Fibroblast of skin of left biceps (primary cell): ENCODE data around the gene CDKN2AIPNL.
"Not testable (repeated sequence)": the region's sequence is repeated elsewhere in the genome, so short reads cannot be mapped to it uniquely, and the experiment has no call there.

ENCODE experiments used
- DNase-seq, 2 experiments: peaks; one replicate each; pipeline ENCODE4 v3.0.0-alpha.2; 2013; ENCODE audit warnings: low read depth in 2 of 2

CDKN2AIPNL gene

GRCh38 chr5:134437847-134438581 is 26.3 kb upstream of the CDKN2AIPNL start:
- peak in 1 of 2 experiments; percentile 42 for DNase-seq

- no peak for DNase-seq
These were observed 25.7 kb upstream of the CDKN2AIPNL start for GRCh38 chr5:134437340-134437846.

GRCh38 chr5:134436523-134437339 is 25.1 kb upstream of the CDKN2AIPNL start:
- peak; percentile 46 to 58 for DNase-seq

- DNase-seq = no peak
These were observed 23.9 kb upstream of the CDKN2AIPNL start for GRCh38 chr5:134435560-134435959.

- no peak for DNase-seq
These were observed 21.1 kb upstream of the CDKN2AIPNL start for GRCh38 chr5:134432677-134433359.

GRCh38 chr5:134432174-134432573 is 20.5 kb upstream of the CDKN2AIPNL start:
- DNase-seq = no peak

- DNase-seq = no peak
These were observed 18.4 kb upstream of the CDKN2AIPNL start for GRCh38 chr5:134430001-134430569.

GRCh38 chr5:134427540-134428041 is 15.9 kb upstream of the CDKN2AIPNL start:
- DNase-seq = no peak

- DNase-seq = no peak
These were observed 14.7 kb upstream of the CDKN2AIPNL start for GRCh38 chr5:134426361-134426760.

- DNase-seq = no peak
These were observed 11.7 kb upstream of the CDKN2AIPNL start for GRCh38 chr5:134423376-134423775.

GRCh38 chr5:134422791-134423365 is 11.2 kb upstream of the CDKN2AIPNL start:
- no peak for DNase-seq

- not testable (repeated sequence) for DNase-seq
These were observed 9.4 kb upstream of the CDKN2AIPNL start for GRCh38 chr5:134421038-134421437.

- DNase-seq = no peak
These were observed 8.7 kb upstream of the CDKN2AIPNL start for GRCh38 chr5:134420343-134420742.

- DNase-seq = no peak
These were observed 7.3 kb upstream of the CDKN2AIPNL start for GRCh38 chr5:134418958-134419357.

- DNase-seq = no peak
These were observed 6.0 kb upstream of the CDKN2AIPNL start for GRCh38 chr5:134417707-134418106.

- DNase-seq = no peak
These were observed 1.4 kb upstream of the CDKN2AIPNL start for GRCh38 chr5:134413046-134413445.

- no peak for DNase-seq
These were observed 494 bp downstream of the CDKN2AIPNL start for GRCh38 chr5:134411228-134411545.

- no peak for DNase-seq
These were observed 859 bp downstream of the CDKN2AIPNL start for GRCh38 chr5:134410822-134411221.

- DNase-seq = no peak
These were observed 2.4 kb downstream of the CDKN2AIPNL start for GRCh38 chr5:134409321-134409720.

GRCh38 chr5:134406390-134406789 is 5.3 kb downstream of the CDKN2AIPNL start:
- no peak for DNase-seq

GRCh38 chr5:134403951-134404350 is 7.7 kb downstream of the CDKN2AIPNL start:
- DNase-seq = no peak
